Measurements from ENCODE around the gene CIRBP.

CIRBP gene

GRCh38 chr19:1254530-1255185 is 14.5 kb upstream of the CIRBP start:
- ChIA-PET CTCF (interaction anchor here (2.7 to 18.0 kb wide), 2 partner anchors 12 to 13 kb away, joined by 22 to 491 read pairs; partner anchors contain the start of genes ATP5F1D and CBARP), POLR2A (interaction anchor here (1.0 to 2.8 kb wide), 3 partner anchors 12 to 180 kb away, joined by 3 to 18 read pairs (median 4); partner anchors contain the start of gene CIRBP)
- DNase-seq (ENCODE audit: extremely low spot score), result no peak
- TF ChIP-seq CTCF (IDR thresholded peaks at IDR 0.05; ENCODE audit: control extremely low read depth, extremely low read depth, low read depth, missing control alignments), result no peak

- no peak for DNase-seq (ENCODE audit: extremely low spot score)
- no peak for TF ChIP-seq CTCF (IDR thresholded peaks at IDR 0.05; ENCODE audit: control extremely low read depth, extremely low read depth, low read depth, missing control alignments)
- ChIA-PET POLR2A (interaction anchor here (1.0 to 2.8 kb wide), 3 partner anchors 11 to 181 kb away, joined by 3 to 18 read pairs (median 4); partner anchors contain the start of gene CIRBP), CTCF (interaction anchor here (1.8 to 18.0 kb wide), 3 partner anchors 12 to 14 kb away, joined by 4 to 491 read pairs (median 22); partner anchors contain the start of genes ATP5F1D, CBARP and CIRBP)
Measured at GRCh38 chr19:1255186-1256161, 13.7 kb upstream of the CIRBP start.

GRCh38 chr19:1256646-1257474 is 12.3 kb upstream of the CIRBP start:
- ChIA-PET POLR2A (interaction anchor here (2.8 kb wide), 1 partner anchor 12 kb away, joined by 18 read pairs; the partner anchor contains the start of gene CIRBP), CTCF (interaction anchor here (1.4 to 18.0 kb wide), 4 partner anchors 10 to 14 kb away, joined by 4 to 491 read pairs (median 13); partner anchors contain the start of genes ATP5F1D, CBARP and CIRBP)
- no peak for TF ChIP-seq CTCF (IDR thresholded peaks at IDR 0.05; ENCODE audit: control extremely low read depth, extremely low read depth, low read depth, missing control alignments)
- no peak for DNase-seq (ENCODE audit: extremely low spot score)

- no peak for DNase-seq (ENCODE audit: extremely low spot score)
- CTCF ChIA-PET, result interaction anchor here (1.4 to 18.0 kb wide), 2 partner anchors 9 to 15 kb away, joined by 4 to 491 read pairs; partner anchors contain the start of genes ATP5F1D and CBARP
- TF ChIP-seq CTCF (IDR thresholded peaks at IDR 0.05; ENCODE audit: control extremely low read depth, extremely low read depth, low read depth, missing control alignments), result no peak
- POLR2A ChIA-PET, result interaction anchor here (2.8 to 3.5 kb wide), 1 partner anchor 12 kb away, joined by 15 to 18 read pairs; the partner anchor contains the start of gene CIRBP
Measured at GRCh38 chr19:1257475-1258162, 11.5 kb upstream of the CIRBP start.

- CTCF ChIA-PET, result interaction anchor here (1.4 to 18.0 kb wide), 2 partner anchors 8 to 15 kb away, joined by 4 to 491 read pairs; partner anchors contain the start of genes ATP5F1D and CBARP
- no peak for TF ChIP-seq CTCF (IDR thresholded peaks at IDR 0.05; ENCODE audit: control extremely low read depth, extremely low read depth, low read depth, missing control alignments)
- no peak for DNase-seq (ENCODE audit: extremely low spot score)
- POLR2A ChIA-PET, result interaction anchor here (3.5 kb wide), 1 partner anchor 11 kb away, joined by 15 read pairs; the partner anchor contains the start of gene CIRBP
Measured at GRCh38 chr19:1258163-1258492, 11.0 kb upstream of the CIRBP start.

Data from GM10248 (cell line).